ENCODE results near the gene MYL11.

- no peak for TF ChIP-seq CTCF (conservative IDR thresholded peaks at IDR 0.05 in 1 of 2, IDR thresholded peaks at IDR 0.05 in 1 of 2; ENCODE audit: extremely low read depth in 1 of 2, insufficient read depth in 1 of 2, low read depth in 1 of 2, low read length in 2 of 2)
- TF ChIP-seq EZH2 (IDR thresholded peaks at IDR 0.05; ENCODE audit: borderline replicate concordance, low read length), result no peak
Observed at GRCh38 chr16:30416047-30416603, 41.5 kb downstream of the MYL11 start.
